ENCODE measurements around the gene PRSS33.

The PRSS33 gene

GRCh38 chr16:2806286-2806685 is 18.9 kb upstream of the PRSS33 start:
- no peaks in the 10 kb centered on the region for H3K27me3 ChIP-seq (ENCODE audit: control insufficient read depth, insufficient read depth, low read length)
- H3K4me3 ChIP-seq (ENCODE audit: low read depth, low read length) = no peak overlapping the region
- no peak overlapping the region for H3K27ac ChIP-seq
- H3K36me3 ChIP-seq (ENCODE audit: control insufficient read depth, insufficient read depth, low read length) = no peaks in the 10 kb centered on the region
- no peak overlapping the region for H3K9ac ChIP-seq
- no peak for TF ChIP-seq CTCF (IDR thresholded peaks at IDR 0.05)
- no peaks in the 10 kb centered on the region for H3K4me1 ChIP-seq
- H3K9me3 ChIP-seq (ENCODE audit: control insufficient read depth, low read length) = no peaks in the 10 kb centered on the region
- H3K79me2 ChIP-seq = no peaks in the 10 kb centered on the region
- H3K4me2 ChIP-seq (ENCODE audit: low read length) = no peak overlapping the region
- H2AFZ ChIP-seq = no peak overlapping the region

- H3K4me2 ChIP-seq (ENCODE audit: low read length) = no peak overlapping the region
- H2AFZ ChIP-seq = no peak overlapping the region
- H3K27ac ChIP-seq = no peak overlapping the region
- no peaks in the 10 kb centered on the region for H3K4me1 ChIP-seq
- no peaks in the 10 kb centered on the region for H3K27me3 ChIP-seq (ENCODE audit: control insufficient read depth, insufficient read depth, low read length)
- H3K4me3 ChIP-seq (ENCODE audit: low read depth, low read length) = no peak overlapping the region
- H3K9ac ChIP-seq = no peak overlapping the region
- TF ChIP-seq CTCF (IDR thresholded peaks at IDR 0.05) = no peak
- H3K36me3 ChIP-seq (ENCODE audit: control insufficient read depth, insufficient read depth, low read length) = no peaks in the 10 kb centered on the region
- no peaks in the 10 kb centered on the region for H3K9me3 ChIP-seq (ENCODE audit: control insufficient read depth, low read length)
- no peaks in the 10 kb centered on the region for H3K79me2 ChIP-seq
These were observed 17.4 kb upstream of the PRSS33 start for GRCh38 chr16:2804728-2805127.

- Histone ChIP-seq H3K9ac (no peak overlapping the region), H3K36me3 (ENCODE audit: control insufficient read depth, insufficient read depth, low read length) (no peaks in the 10 kb centered on the region), H3K4me1 (no peaks in the 10 kb centered on the region), H3K27me3 (ENCODE audit: control insufficient read depth, insufficient read depth, low read length) (no peaks in the 10 kb centered on the region), H3K27ac (no peak overlapping the region), H3K4me3 (ENCODE audit: low read depth, low read length) (no peak overlapping the region), H3K79me2 (no peaks in the 10 kb centered on the region), H2AFZ (no peak overlapping the region), H3K9me3 (ENCODE audit: control insufficient read depth, low read length) (no peaks in the 10 kb centered on the region), H3K4me2 (ENCODE audit: low read length) (no peak overlapping the region)
- no peak for TF ChIP-seq CTCF (IDR thresholded peaks at IDR 0.05)
These were observed 16.3 kb upstream of the PRSS33 start for GRCh38 chr16:2803545-2804195.

GRCh38 chr16:2799859-2800226 is 12.5 kb upstream of the PRSS33 start:
- no peak overlapping the region for H3K27ac ChIP-seq
- H3K9ac ChIP-seq = no peak overlapping the region
- no peak overlapping the region for H2AFZ ChIP-seq
- no peak overlapping the region for H3K4me2 ChIP-seq (ENCODE audit: low read length)
- H3K9me3 ChIP-seq (ENCODE audit: control insufficient read depth, low read length) = no peaks in the 10 kb centered on the region
- no peak for TF ChIP-seq CTCF (IDR thresholded peaks at IDR 0.05)
- no peaks in the 10 kb centered on the region for H3K4me1 ChIP-seq
- H3K79me2 ChIP-seq = no peaks in the 10 kb centered on the region
- H3K36me3 ChIP-seq (ENCODE audit: control insufficient read depth, insufficient read depth, low read length) = no peaks in the 10 kb centered on the region
- no peak overlapping the region for H3K4me3 ChIP-seq (ENCODE audit: low read depth, low read length)
- no peaks in the 10 kb centered on the region for H3K27me3 ChIP-seq (ENCODE audit: control insufficient read depth, insufficient read depth, low read length)

GRCh38 chr16:2799205-2799858 is 12.0 kb upstream of the PRSS33 start:
- no peak overlapping the region for H3K27ac ChIP-seq

More at GRCh38 chr16:2799205-2799858, 12.0 kb upstream of the PRSS33 start:
- Histone ChIP-seq H3K79me2 (no peaks in the 10 kb centered on the region), H3K4me1 (no peaks in the 10 kb centered on the region), H3K9me3 (ENCODE audit: control insufficient read depth, low read length) (no peaks in the 10 kb centered on the region), H3K4me2 (ENCODE audit: low read length) (no peak overlapping the region), H3K9ac (no peak overlapping the region), H3K27me3 (ENCODE audit: control insufficient read depth, insufficient read depth, low read length) (no peaks in the 10 kb centered on the region), H3K4me3 (ENCODE audit: low read depth, low read length) (no peak overlapping the region), H3K36me3 (ENCODE audit: control insufficient read depth, insufficient read depth, low read length) (no peaks in the 10 kb centered on the region), H2AFZ (no peak overlapping the region)
- TF ChIP-seq CTCF (IDR thresholded peaks at IDR 0.05) = no peak

Measured in parathyroid adenoma (tissue), 2 donors.